Neural progenitor cell (in vitro differentiated cells): ENCODE data around the gene KPNA4. TPM values are rescaled to one million over a fixed set of nuclear protein-coding genes. Genes with fewer than 3 reads are reported as not detected.

Experiments used
- DNase-seq: peaks from one replicate; pipeline ENCODE4 v3.0.0-alpha.2; 2016; ENCODE audit warnings: low spot score
- H2AFZ ChIP-seq: fragments of 200-600 bp; sonication (generic); replicated peaks from 2 replicates; pipeline ENCODE4 v1.6.1; 2016; ENCODE audit warnings: antibody characterized with exemption
- H3F3A ChIP-seq: fragments of 200-600 bp; sonication (generic); 2 replicates; pipeline ENCODE4 v1.6.1; 2016; ENCODE audit warnings: antibody characterized with exemption, low read depth
- H3K27ac ChIP-seq: fragments of 200-600 bp; sonication (generic); 2 replicates; pipeline ENCODE4 v1.5.1; 2016; ENCODE audit warnings: mild to moderate bottlenecking
- H3K27me3 ChIP-seq: fragments of 200-600 bp; sonication (generic); 2 replicates; pipeline ENCODE4 v1.6.1; 2016; ENCODE audit warnings: mild to moderate bottlenecking, moderate library complexity
- H3K36me3 ChIP-seq: fragments of 200-600 bp; sonication (generic); 2 replicates; pipeline ENCODE4 v1.5.1; 2016
- H3K4me1 ChIP-seq: fragments of 200-600 bp; sonication (generic); 2 replicates; pipeline ENCODE4 v1.6.1; 2016; ENCODE audit warnings: mixed run types
- H3K4me2 ChIP-seq: fragments of 200-600 bp; sonication (generic); 2 replicates; pipeline ENCODE4 v1.6.1; 2016
- H3K4me3 ChIP-seq: fragments of 200-600 bp; sonication (generic); 2 replicates; pipeline ENCODE4 v1.5.1; 2016
- H3K79me2 ChIP-seq: fragments of 200-600 bp; sonication (generic); 2 replicates; pipeline ENCODE4 v1.6.1; 2016; ENCODE audit warnings: low read depth
- H3K9ac ChIP-seq: fragments of 200-600 bp; sonication (generic); 2 replicates; pipeline ENCODE4 v1.6.1; 2016
- H3K9me3 ChIP-seq: fragments of 200-600 bp; sonication (generic); 2 replicates; pipeline ENCODE4 v1.5.1; 2016; ENCODE audit warnings: low read depth
- H4K20me1 ChIP-seq: fragments of 200-600 bp; sonication (generic); 2 replicates; pipeline ENCODE4 v1.6.1; 2016; ENCODE audit warnings: low read depth
- H3K27ac Mint-ChIP-seq: 3 replicates; pipeline ENCODE4 v1.8.0; 2021; ENCODE audit warnings: mixed read lengths
- H3K27me3 Mint-ChIP-seq: 2 replicates; pipeline ENCODE4 v1.8.0; 2022; ENCODE audit warnings: low read depth, mild to moderate bottlenecking, inconsistent platforms, moderate library complexity, mixed read lengths; ENCODE audit not compliant: insufficient read depth
- H3K36me3 Mint-ChIP-seq: 3 replicates; pipeline ENCODE4 v1.8.0; 2021; ENCODE audit warnings: mixed read lengths
- H3K4me1 Mint-ChIP-seq: 3 replicates; pipeline ENCODE4 v1.8.0; 2021; ENCODE audit warnings: mixed read lengths
- H3K4me3 Mint-ChIP-seq: 3 replicates; pipeline ENCODE4 v1.8.0; 2021; ENCODE audit warnings: mild to moderate bottlenecking, moderate library complexity, mixed read lengths
- H3K9me3 Mint-ChIP-seq: 3 replicates; pipeline ENCODE4 v1.8.0; 2020; ENCODE audit warnings: mixed read lengths
- EZH2 ChIP-seq: fragments of 200-600 bp; sonication (generic); IDR thresholded peaks from 2 replicates; pipeline ENCODE4 v1.6.1; 2017; ENCODE audit warnings: antibody characterized with exemption, mild to moderate bottlenecking, moderate library complexity
- EZH2phosphoT487 ChIP-seq: fragments of 200-600 bp; sonication (generic); IDR thresholded peaks from 2 replicates; pipeline ENCODE4 v1.6.1; 2017; ENCODE audit warnings: antibody characterized with exemption
- total RNA-seq: library from RNA; depleted of rRNA; stranded (reverse); fragments of >200 nt; gene quantifications from 2 replicates; pipeline ENCODE4 v1.2.3, GENCODE V29; 2015; ENCODE audit warnings: low replicate concordance
- TF ChIP-seq, protein P1 (sequence below): fragments of 200-600 bp; sonication (generic); IDR thresholded peaks from 2 replicates; pipeline ENCODE4 v1.5.1; 2017; ENCODE audit warnings: antibody characterized with exemption, mild to moderate bottlenecking

Gene KPNA4
- total RNA-seq, 1 donor from 2014 or later: 56.6 TPM

DNA sequence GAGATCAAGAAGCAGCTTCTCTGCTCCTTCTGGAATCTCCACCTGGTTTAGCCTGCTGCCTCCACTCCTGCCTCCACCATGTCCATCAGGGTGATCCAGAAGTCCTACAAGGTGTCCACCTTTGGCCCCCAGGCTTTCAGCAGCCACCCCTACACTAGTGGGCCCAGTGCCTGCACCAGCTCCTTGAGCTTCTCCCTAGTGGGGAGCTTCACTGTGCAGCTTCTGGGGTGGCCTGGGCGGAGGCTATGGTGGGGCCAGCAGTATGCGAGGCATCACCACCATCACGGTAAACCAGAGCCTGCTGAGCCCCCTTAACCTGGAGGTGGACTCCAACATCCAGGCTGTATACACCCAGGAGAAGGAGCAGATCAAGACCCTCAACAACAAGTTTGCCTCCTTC is 2.4 kb upstream of the KPNA4 start:
- no peak overlapping the region for H3K27ac Mint-ChIP-seq
- peak overlapping the region; percentile 39 for H3K4me3 Mint-ChIP-seq
- H4K20me1 ChIP-seq: peaks cover 18% of the 10 kb centered on the region
- H3K4me3 ChIP-seq: no peak overlapping the region
- no peaks in the 10 kb centered on the region for H3K27me3 ChIP-seq
- peaks cover 22% of the 10 kb centered on the region for H3K79me2 ChIP-seq
- H2AFZ ChIP-seq: no peak overlapping the region
- peaks cover 30% of the 10 kb centered on the region for H3K36me3 Mint-ChIP-seq
- H3F3A ChIP-seq: peaks cover 19% of the 10 kb centered on the region
- H3K27ac ChIP-seq: no peak overlapping the region
- peaks cover 5% of the 10 kb centered on the region for H3K36me3 ChIP-seq
- peaks cover 12% of the 10 kb centered on the region for H3K4me1 Mint-ChIP-seq
- no peak for DNase-seq
- no peak overlapping the region for H3K9ac ChIP-seq
- TF ChIP-seq, protein P1, sequence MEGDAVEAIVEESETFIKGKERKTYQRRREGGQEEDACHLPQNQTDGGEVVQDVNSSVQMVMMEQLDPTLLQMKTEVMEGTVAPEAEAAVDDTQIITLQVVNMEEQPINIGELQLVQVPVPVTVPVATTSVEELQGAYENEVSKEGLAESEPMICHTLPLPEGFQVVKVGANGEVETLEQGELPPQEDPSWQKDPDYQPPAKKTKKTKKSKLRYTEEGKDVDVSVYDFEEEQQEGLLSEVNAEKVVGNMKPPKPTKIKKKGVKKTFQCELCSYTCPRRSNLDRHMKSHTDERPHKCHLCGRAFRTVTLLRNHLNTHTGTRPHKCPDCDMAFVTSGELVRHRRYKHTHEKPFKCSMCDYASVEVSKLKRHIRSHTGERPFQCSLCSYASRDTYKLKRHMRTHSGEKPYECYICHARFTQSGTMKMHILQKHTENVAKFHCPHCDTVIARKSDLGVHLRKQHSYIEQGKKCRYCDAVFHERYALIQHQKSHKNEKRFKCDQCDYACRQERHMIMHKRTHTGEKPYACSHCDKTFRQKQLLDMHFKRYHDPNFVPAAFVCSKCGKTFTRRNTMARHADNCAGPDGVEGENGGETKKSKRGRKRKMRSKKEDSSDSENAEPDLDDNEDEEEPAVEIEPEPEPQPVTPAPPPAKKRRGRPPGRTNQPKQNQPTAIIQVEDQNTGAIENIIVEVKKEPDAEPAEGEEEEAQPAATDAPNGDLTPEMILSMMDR: no peak
- peaks cover 12% of the 10 kb centered on the region for H3K4me1 ChIP-seq
- peaks cover 20% of the 10 kb centered on the region for H3K9me3 Mint-ChIP-seq
- peaks cover 4% of the 10 kb centered on the region for H3K27me3 Mint-ChIP-seq
- H3K9me3 ChIP-seq: no peaks in the 10 kb centered on the region
- H3K4me2 ChIP-seq: no peak overlapping the region

DNA sequence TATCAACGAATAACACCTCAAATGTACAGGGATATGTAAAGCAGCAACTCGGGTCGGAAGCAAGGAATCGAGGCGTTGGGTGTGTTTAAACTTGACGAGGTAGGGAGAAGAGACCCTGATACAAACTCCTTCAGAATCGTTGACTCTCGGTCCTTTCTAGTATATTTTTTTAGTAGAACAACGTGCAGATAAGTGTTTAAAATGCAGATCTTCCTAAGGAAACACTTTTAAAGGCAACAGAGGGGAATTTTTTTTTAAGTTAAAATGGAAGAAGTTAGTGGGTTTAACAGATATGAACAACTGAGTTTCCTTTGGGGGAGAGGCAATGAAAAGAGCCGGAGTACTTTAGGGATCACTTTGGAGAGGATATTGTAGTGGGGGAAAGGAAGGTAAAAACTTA is 1.1 kb upstream of the KPNA4 start:
- Histone ChIP-seq H3K9ac (no peak overlapping the region), H3K27ac (no peak overlapping the region), H3F3A (peaks cover 19% of the 10 kb centered on the region), H3K9me3 (no peaks in the 10 kb centered on the region), H3K4me2 (peak overlapping the region; percentile 82), H3K4me1 (peaks cover 21% of the 10 kb centered on the region), H2AFZ (no peak overlapping the region), H3K79me2 (peaks cover 34% of the 10 kb centered on the region), H3K36me3 (peaks cover 14% of the 10 kb centered on the region), H3K27me3 (no peaks in the 10 kb centered on the region), H3K4me3 (peak overlapping the region; percentile 84), H4K20me1 (peaks cover 31% of the 10 kb centered on the region)
- Mint-ChIP-seq H3K4me1 (peaks cover 12% of the 10 kb centered on the region), H3K27ac (peak overlapping the region; percentile 0), H3K36me3 (peaks cover 42% of the 10 kb centered on the region), H3K27me3 (peaks cover 4% of the 10 kb centered on the region), H3K9me3 (peaks cover 32% of the 10 kb centered on the region), H3K4me3 (peak overlapping the region; percentile 95)
- TF ChIP-seq, protein P1: no peak
- TF ChIP-seq EZH2: no peak
- TF ChIP-seq EZH2phosphoT487: no peak
- no peak for DNase-seq

DNA sequence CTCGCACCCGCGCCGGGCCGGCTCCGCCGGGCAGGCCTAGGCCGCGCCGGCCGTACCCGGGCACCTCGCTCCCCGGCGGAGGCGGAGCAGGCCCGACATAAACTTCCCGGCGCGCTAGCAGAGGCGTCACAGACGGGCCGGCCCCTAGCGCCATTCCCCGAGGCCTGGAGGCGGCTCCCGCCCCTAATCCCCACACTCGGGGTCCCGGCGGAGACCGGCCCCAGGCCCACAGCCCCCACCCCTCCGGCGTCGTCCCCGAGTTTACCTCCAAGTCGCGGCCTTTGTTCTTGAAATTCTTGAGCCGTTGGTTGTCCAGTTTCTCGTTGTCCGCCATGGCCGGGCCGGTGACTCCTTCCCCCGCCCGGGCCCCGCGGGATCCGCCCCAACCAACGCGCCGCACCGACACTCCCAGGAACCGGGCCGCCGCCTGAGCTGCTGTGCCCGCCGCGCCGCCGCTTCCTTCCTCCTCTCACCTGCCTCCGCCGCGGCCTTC is 376 bp downstream of the KPNA4 start:
- peak overlapping the region; percentile 97 for H3K27ac ChIP-seq
- H4K20me1 ChIP-seq: peaks cover 46% of the 10 kb centered on the region
- TF ChIP-seq EZH2phosphoT487 (no peak), EZH2 (no peak)
- TF ChIP-seq, protein P1: no peak
- no peak overlapping the region for H3K27ac Mint-ChIP-seq
- H3K4me3 ChIP-seq: peak overlapping the region; percentile 84
- H3K9me3 Mint-ChIP-seq: peaks cover 42% of the 10 kb centered on the region
- H3K27me3 ChIP-seq: no peaks in the 10 kb centered on the region
- H3F3A ChIP-seq: peaks cover 19% of the 10 kb centered on the region
- peak overlapping the region; percentile 90 for H3K9ac ChIP-seq
- H2AFZ ChIP-seq: peak overlapping the region; percentile 75
- H3K4me1 ChIP-seq: peaks cover 31% of the 10 kb centered on the region
- H3K4me2 ChIP-seq: peak overlapping the region; percentile 82
- peak; percentile 86 for DNase-seq
- H3K36me3 Mint-ChIP-seq: peaks cover 52% of the 10 kb centered on the region
- H3K4me1 Mint-ChIP-seq: peaks cover 12% of the 10 kb centered on the region
- peaks cover 14% of the 10 kb centered on the region for H3K36me3 ChIP-seq
- peaks cover 4% of the 10 kb centered on the region for H3K27me3 Mint-ChIP-seq
- peaks cover 49% of the 10 kb centered on the region for H3K79me2 ChIP-seq
- no peaks in the 10 kb centered on the region for H3K9me3 ChIP-seq
- peak overlapping the region; percentile 95 for H3K4me3 Mint-ChIP-seq
